ENCODE measurements around the gene KCNJ12. TPM values are rescaled to one million over a fixed set of nuclear protein-coding genes. Genes with fewer than 3 reads are reported as not detected.
"Not testable (repeated sequence)": the region's sequence is repeated elsewhere in the genome, so short reads cannot be mapped to it uniquely, and the experiment has no call there.

The KCNJ12 gene
- total and polyA plus RNA-seq, 2 experiments from 2014 or later, result 0.61 to 2.4 TPM

DNA sequence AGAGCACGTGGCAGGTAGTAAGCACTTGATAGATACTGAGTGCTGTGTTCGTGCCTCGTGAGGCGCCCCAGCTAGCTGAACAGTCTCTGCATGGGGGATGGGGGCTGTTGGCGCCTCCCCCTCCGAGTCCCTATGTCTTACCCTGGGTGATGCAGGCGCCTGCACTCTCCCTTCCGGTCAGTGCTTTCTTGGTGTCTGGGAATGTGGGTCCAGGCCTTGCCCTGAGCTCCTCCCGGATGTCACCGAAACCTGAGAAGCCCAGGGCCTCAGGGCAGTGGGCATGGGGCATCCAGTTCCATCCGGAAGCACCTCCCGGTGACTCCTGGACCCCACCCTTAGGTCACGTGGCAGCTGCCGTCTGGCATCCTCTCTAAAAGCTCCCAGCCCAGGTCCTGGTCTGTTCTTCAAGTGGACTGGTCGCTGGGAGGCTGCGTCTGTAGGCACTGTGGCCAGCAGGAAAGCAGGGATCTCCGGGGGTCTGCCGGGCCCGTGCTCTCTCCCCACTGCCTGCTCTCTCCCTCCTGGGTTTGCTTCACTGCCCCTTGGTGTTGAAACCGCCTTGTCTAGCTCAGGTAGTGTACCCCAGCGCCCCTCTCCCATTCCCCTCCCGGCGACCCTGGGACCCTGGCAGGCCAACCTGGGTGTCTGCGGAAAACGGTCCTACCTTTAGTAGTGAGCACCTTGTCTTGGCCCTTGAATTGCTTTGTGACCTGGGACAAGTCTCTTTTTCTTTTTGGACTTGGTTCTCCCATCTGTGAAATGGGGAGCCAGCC lies 34.9 kb downstream of the KCNJ12 start:
- H3K4me2 ChIP-seq; H3K4me1 Mint-ChIP-seq; H2AFZ ChIP-seq; H3K36me3 Mint-ChIP-seq (ENCODE audit: low read depth); H3K27me3 Mint-ChIP-seq (ENCODE audit: insufficient read depth, low read depth, poor library complexity); H3K79me2 ChIP-seq (replicated peaks; ENCODE audit: insufficient read depth); H3K27me3 ChIP-seq (ENCODE audit: insufficient read depth); H3K4me3 ChIP-seq; H3K27ac ChIP-seq (ENCODE audit: low read depth); DNase-seq (ENCODE audit: low spot score); H3K9me2 ChIP-seq (ENCODE audit: insufficient read depth); H3K4me3 Mint-ChIP-seq; H3F3A ChIP-seq (replicated peaks; ENCODE audit: low read depth); H3K36me3 ChIP-seq (ENCODE audit: insufficient read depth); H3K4me1 ChIP-seq (ENCODE audit: insufficient read depth); H4K20me1 ChIP-seq (replicated peaks; ENCODE audit: insufficient read depth); H3K27ac Mint-ChIP-seq: not testable (repeated sequence)
- H3K9me3 Mint-ChIP-seq, result peaks cover 12% of the 10 kb centered on the region; the same call in 1 of the 3 replicates
- peak; percentile 41 for ATAC-seq

- not testable (repeated sequence) for H2AFZ ChIP-seq; H3K4me3 Mint-ChIP-seq; H3K27me3 Mint-ChIP-seq (ENCODE audit: insufficient read depth, low read depth, poor library complexity); H3K4me3 ChIP-seq; DNase-seq (ENCODE audit: low spot score); H4K20me1 ChIP-seq (replicated peaks; ENCODE audit: insufficient read depth); H3K27ac ChIP-seq (ENCODE audit: low read depth); H3K27ac Mint-ChIP-seq; H3K4me1 ChIP-seq (ENCODE audit: insufficient read depth); H3K36me3 Mint-ChIP-seq (ENCODE audit: low read depth); H3K27me3 ChIP-seq (ENCODE audit: insufficient read depth); H3K4me2 ChIP-seq; H3K9me2 ChIP-seq (ENCODE audit: insufficient read depth); H3K79me2 ChIP-seq (replicated peaks; ENCODE audit: insufficient read depth); H3F3A ChIP-seq (replicated peaks; ENCODE audit: low read depth); ATAC-seq; H3K36me3 ChIP-seq (ENCODE audit: insufficient read depth); H3K4me1 Mint-ChIP-seq
- peaks cover 12% of the 10 kb centered on the region; the same call in 1 of the 3 replicates for H3K9me3 Mint-ChIP-seq
These were observed 35.6 kb downstream of the KCNJ12 start for GRCh38 chr17:21411679-21412205.

DNA sequence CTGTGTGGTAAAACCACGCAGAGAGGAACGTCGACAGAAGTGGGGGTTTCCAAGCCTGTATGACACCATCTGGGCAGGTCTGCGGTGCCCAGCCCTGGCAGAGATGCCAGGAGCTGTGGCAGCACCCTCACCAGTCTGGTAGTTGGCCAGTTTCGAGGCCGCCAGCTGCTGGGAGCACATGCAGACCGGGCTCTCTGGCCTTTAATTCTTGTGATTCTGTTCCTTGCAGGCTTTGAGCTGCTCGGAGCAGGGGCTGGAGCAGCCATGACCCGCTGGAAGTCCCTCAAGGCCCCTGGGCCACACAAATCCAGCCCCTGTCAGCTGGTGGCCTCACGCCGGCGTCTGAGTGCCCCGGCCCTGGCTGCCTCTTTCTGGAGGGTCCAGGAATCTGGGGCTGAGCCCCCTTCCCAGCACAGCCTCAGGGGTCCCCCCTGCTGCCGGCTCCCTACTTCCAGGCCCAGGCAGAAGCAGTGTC lies 36.1 kb downstream of the KCNJ12 start:
- H3K4me3 Mint-ChIP-seq; H3K79me2 ChIP-seq (replicated peaks; ENCODE audit: insufficient read depth); H3K27ac ChIP-seq (ENCODE audit: low read depth); H3K4me3 ChIP-seq; H3F3A ChIP-seq (replicated peaks; ENCODE audit: low read depth); H3K27me3 Mint-ChIP-seq (ENCODE audit: insufficient read depth, low read depth, poor library complexity); H3K36me3 Mint-ChIP-seq (ENCODE audit: low read depth); H3K9me2 ChIP-seq (ENCODE audit: insufficient read depth); ATAC-seq; H3K27ac Mint-ChIP-seq; DNase-seq (ENCODE audit: low spot score); H3K4me2 ChIP-seq; H2AFZ ChIP-seq; H4K20me1 ChIP-seq (replicated peaks; ENCODE audit: insufficient read depth); H3K27me3 ChIP-seq (ENCODE audit: insufficient read depth); H3K36me3 ChIP-seq (ENCODE audit: insufficient read depth); H3K4me1 Mint-ChIP-seq; H3K4me1 ChIP-seq (ENCODE audit: insufficient read depth): not testable (repeated sequence)
- peaks cover 12% of the 10 kb centered on the region; the same call in 1 of the 3 replicates for H3K9me3 Mint-ChIP-seq

GRCh38 chr17:21413570-21414279 lies 37.6 kb downstream of the KCNJ12 start:
- H3K27me3 Mint-ChIP-seq (ENCODE audit: insufficient read depth, low read depth, poor library complexity); DNase-seq (ENCODE audit: low spot score); H3K27ac ChIP-seq (ENCODE audit: low read depth); H3K4me2 ChIP-seq; H4K20me1 ChIP-seq (replicated peaks; ENCODE audit: insufficient read depth); H3F3A ChIP-seq (replicated peaks; ENCODE audit: low read depth); H3K9me2 ChIP-seq (ENCODE audit: insufficient read depth); H3K4me1 ChIP-seq (ENCODE audit: insufficient read depth); H3K27me3 ChIP-seq (ENCODE audit: insufficient read depth); H3K4me1 Mint-ChIP-seq; H3K4me3 ChIP-seq; ATAC-seq; H3K4me3 Mint-ChIP-seq; H3K36me3 ChIP-seq (ENCODE audit: insufficient read depth); H3K9me3 Mint-ChIP-seq; H3K36me3 Mint-ChIP-seq (ENCODE audit: low read depth); H3K27ac Mint-ChIP-seq; H2AFZ ChIP-seq; H3K79me2 ChIP-seq (replicated peaks; ENCODE audit: insufficient read depth): not testable (repeated sequence)

- not testable (repeated sequence) for H3K27ac ChIP-seq (ENCODE audit: low read depth); H3K36me3 Mint-ChIP-seq (ENCODE audit: low read depth); H3K9me3 Mint-ChIP-seq; H3K27me3 ChIP-seq (ENCODE audit: insufficient read depth); ATAC-seq; H3K4me2 ChIP-seq; H3F3A ChIP-seq (replicated peaks; ENCODE audit: low read depth); H3K4me1 Mint-ChIP-seq; H3K4me3 ChIP-seq; H4K20me1 ChIP-seq (replicated peaks; ENCODE audit: insufficient read depth); H2AFZ ChIP-seq; H3K27me3 Mint-ChIP-seq (ENCODE audit: insufficient read depth, low read depth, poor library complexity); H3K4me1 ChIP-seq (ENCODE audit: insufficient read depth); H3K36me3 ChIP-seq (ENCODE audit: insufficient read depth); H3K9me2 ChIP-seq (ENCODE audit: insufficient read depth); H3K79me2 ChIP-seq (replicated peaks; ENCODE audit: insufficient read depth); H3K27ac Mint-ChIP-seq; H3K4me3 Mint-ChIP-seq; DNase-seq (ENCODE audit: low spot score)
These were observed 38.5 kb downstream of the KCNJ12 start for GRCh38 chr17:21414616-21415015.

DNA sequence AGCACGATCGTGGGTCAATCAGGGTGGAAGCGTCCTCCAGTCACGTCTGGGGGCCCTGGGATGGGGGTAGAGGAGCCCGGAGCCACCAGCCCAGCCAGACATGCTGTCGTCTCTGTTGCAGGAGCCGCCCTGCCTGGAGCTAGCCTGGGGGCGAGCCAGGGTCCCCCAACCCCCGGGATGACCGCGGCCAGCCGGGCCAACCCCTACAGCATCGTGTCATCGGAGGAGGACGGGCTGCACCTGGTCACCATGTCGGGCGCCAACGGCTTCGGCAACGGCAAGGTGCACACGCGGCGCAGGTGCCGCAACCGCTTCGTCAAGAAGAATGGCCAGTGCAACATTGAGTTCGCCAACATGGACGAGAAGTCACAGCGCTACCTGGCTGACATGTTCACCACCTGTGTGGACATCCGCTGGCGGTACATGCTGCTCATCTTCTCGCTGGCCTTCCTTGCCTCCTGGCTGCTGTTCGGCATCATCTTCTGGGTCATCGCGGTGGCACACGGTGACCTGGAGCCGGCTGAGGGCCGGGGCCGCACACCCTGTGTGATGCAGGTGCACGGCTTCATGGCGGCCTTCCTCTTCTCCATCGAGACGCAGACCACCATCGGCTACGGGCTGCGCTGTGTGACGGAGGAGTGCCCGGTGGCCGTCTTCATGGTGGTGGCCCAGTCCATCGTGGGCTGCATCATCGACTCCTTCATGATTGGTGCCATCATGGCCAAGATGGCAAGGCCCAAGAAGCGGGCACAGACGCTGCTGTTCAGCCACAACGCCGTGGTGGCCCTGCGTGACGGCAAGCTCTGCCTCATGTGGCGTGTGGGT lies 39.2 kb downstream of the KCNJ12 start:
- not testable (repeated sequence) for H3K4me3 Mint-ChIP-seq; H3K27me3 Mint-ChIP-seq (ENCODE audit: insufficient read depth, low read depth, poor library complexity); H3K27ac ChIP-seq (ENCODE audit: low read depth); H3K9me2 ChIP-seq (ENCODE audit: insufficient read depth); DNase-seq (ENCODE audit: low spot score); ATAC-seq; H3F3A ChIP-seq (replicated peaks; ENCODE audit: low read depth); H3K4me1 Mint-ChIP-seq; H3K36me3 ChIP-seq (ENCODE audit: insufficient read depth); H3K4me3 ChIP-seq; H3K9me3 Mint-ChIP-seq; H3K27me3 ChIP-seq (ENCODE audit: insufficient read depth); H2AFZ ChIP-seq; H3K4me2 ChIP-seq; H4K20me1 ChIP-seq (replicated peaks; ENCODE audit: insufficient read depth); H3K36me3 Mint-ChIP-seq (ENCODE audit: low read depth); H3K4me1 ChIP-seq (ENCODE audit: insufficient read depth); H3K27ac Mint-ChIP-seq; H3K79me2 ChIP-seq (replicated peaks; ENCODE audit: insufficient read depth)

Measured in GM23338 (cell line).